IMR-90 (cell line): ENCODE results near the gene PHETA1.

Source experiments
- BHLHE40 ChIP-seq: fragments of 150-350 bp; IDR thresholded peaks from 2 replicates; pipeline ENCODE4 v1.6.1; 2016; ENCODE audit warnings: mild to moderate bottlenecking, low read depth, low read length
- CEBPB ChIP-seq: IDR thresholded peaks from 2 replicates; pipeline ENCODE4 v1.6.1; 2012; ENCODE audit warnings: low read depth, low read length, improper control_type of control experiment
- CTCF ChIP-seq: conservative IDR thresholded peaks from 2 replicates; pipeline ENCODE4 v1.5.1; 2012; ENCODE audit warnings: mild to moderate bottlenecking, low read depth, low read length, improper control_type of control experiment
- ELK1 ChIP-seq: fragments of 150-350 bp; IDR thresholded peaks from 2 replicates; pipeline ENCODE4 v1.6.1; 2016; ENCODE audit warnings: low read depth, mild to moderate bottlenecking, low read length, moderate library complexity, borderline replicate concordance
- FOS ChIP-seq: fragments of 150-350 bp; IDR thresholded peaks from 2 replicates; pipeline ENCODE4 v1.6.1; 2016; ENCODE audit warnings: low read depth, low read length
- MAFK ChIP-seq: IDR thresholded peaks from 2 replicates; pipeline ENCODE4 v1.6.1; 2012; ENCODE audit warnings: low read depth, low read length, improper control_type of control experiment
- MAZ ChIP-seq: IDR thresholded peaks from 2 replicates; pipeline ENCODE4 v1.6.1; 2012; ENCODE audit warnings: low read depth, mild to moderate bottlenecking, low read length, improper control_type of control experiment, moderate library complexity, borderline replicate concordance
- MXI1 ChIP-seq: IDR thresholded peaks from 2 replicates; pipeline ENCODE4 v1.6.1; 2012; ENCODE audit warnings: low read depth, mild to moderate bottlenecking, low read length, moderate library complexity, borderline replicate concordance
- NFE2L2 ChIP-seq: fragments of 150-350 bp; IDR thresholded peaks from 2 replicates; pipeline ENCODE4 v1.6.1; 2016; ENCODE audit warnings: low read depth, mild to moderate bottlenecking, low read length
- POLR2A ChIP-seq: IDR thresholded peaks from 2 replicates; pipeline ENCODE4 v1.6.1; 2012; ENCODE audit warnings: mild to moderate bottlenecking, low read depth, low read length
- RAD21 ChIP-seq: IDR thresholded peaks from 2 replicates; pipeline ENCODE4 v1.6.1; 2012; ENCODE audit warnings: low read length, improper control_type of control experiment
- RCOR1 ChIP-seq: IDR thresholded peaks from 2 replicates; pipeline ENCODE4 v1.6.1; 2012; ENCODE audit warnings: mild to moderate bottlenecking, low read length, improper control_type of control experiment; ENCODE audit not compliant: insufficient replicate concordance
- RFX5 ChIP-seq: IDR thresholded peaks from 2 replicates; pipeline ENCODE4 v1.8.0; 2012; ENCODE audit warnings: low read depth, mild to moderate bottlenecking, low read length, moderate library complexity
- SMC3 ChIP-seq: fragments of 150-350 bp; IDR thresholded peaks from 2 replicates; pipeline ENCODE4 v1.6.1; 2016; ENCODE audit warnings: low read depth, mild to moderate bottlenecking, antibody characterized with exemption, low read length, moderate library complexity

GRCh38 chr12:111417290-111417689 is 48.4 kb upstream of the PHETA1 start:
- no peak for TF ChIP-seq CTCF
- TF ChIP-seq MXI1: no peak
- TF ChIP-seq SMC3: no peak
- TF ChIP-seq POLR2A: no peak
- no peak for TF ChIP-seq BHLHE40
- no peak for TF ChIP-seq CEBPB
- TF ChIP-seq MAZ: no peak
- no peak for TF ChIP-seq RCOR1
- TF ChIP-seq RFX5: no peak
- no peak for TF ChIP-seq RAD21
- TF ChIP-seq FOS: no peak
- no peak for TF ChIP-seq ELK1
- no peak for TF ChIP-seq MAFK
- no peak for TF ChIP-seq NFE2L2
